T-helper 2 cell treated with Interferon-gamma antibody and Interleukin-4, amounts not matched to agents 5 μg/mL and 100 μg/mL, for 36 hours (primary cell): ENCODE data around the gene CIP2A.

Experiments used
- DNase-seq: peaks from one replicate; pipeline ENCODE4 v3.0.0; 2021; ENCODE audit warnings: low spot score
- H3K27ac Mint-ChIP-seq: one replicate; pipeline ENCODE4 v1.8.0; 2021; ENCODE audit warnings: mild to moderate bottlenecking, mixed read lengths
- H3K27me3 Mint-ChIP-seq: one replicate; pipeline ENCODE4 v1.8.0; 2021; ENCODE audit warnings: low read depth, mixed read lengths
- H3K36me3 Mint-ChIP-seq: one replicate; pipeline ENCODE4 v1.8.0; 2021; ENCODE audit warnings: low read depth, mixed read lengths
- H3K4me1 Mint-ChIP-seq: one replicate; pipeline ENCODE4 v1.8.0; 2021; ENCODE audit warnings: low read depth, mixed read lengths
- H3K4me3 Mint-ChIP-seq: one replicate; pipeline ENCODE4 v1.8.0; 2022; ENCODE audit warnings: mild to moderate bottlenecking, moderate library complexity, mixed read lengths
- H3K9me3 Mint-ChIP-seq: one replicate; pipeline ENCODE4 v1.8.0; 2021; ENCODE audit warnings: mixed read lengths

Gene CIP2A

GRCh38 chr3:108511490-108511889 is 77.7 kb downstream of the CIP2A start:
- no peak overlapping the region for H3K4me3 Mint-ChIP-seq

GRCh38 chr3:108511055-108511454 is 78.2 kb downstream of the CIP2A start:
- H3K27ac Mint-ChIP-seq: no peak overlapping the region
- no peaks in the 10 kb centered on the region for H3K36me3 Mint-ChIP-seq
- peaks cover 9% of the 10 kb centered on the region for H3K4me1 Mint-ChIP-seq
- no peaks in the 10 kb centered on the region for H3K9me3 Mint-ChIP-seq
- no peak overlapping the region for H3K4me3 Mint-ChIP-seq
- no peak for DNase-seq
- H3K27me3 Mint-ChIP-seq: peaks cover 5% of the 10 kb centered on the region

More at GRCh38 chr3:108511490-108511889, 77.7 kb downstream of the CIP2A start:
- DNase-seq: no peak
- no peak overlapping the region for H3K27ac Mint-ChIP-seq
- no peaks in the 10 kb centered on the region for H3K9me3 Mint-ChIP-seq
- no peaks in the 10 kb centered on the region for H3K36me3 Mint-ChIP-seq
- H3K27me3 Mint-ChIP-seq: peaks cover 5% of the 10 kb centered on the region
- peaks cover 6% of the 10 kb centered on the region for H3K4me1 Mint-ChIP-seq

- Mint-ChIP-seq H3K9me3 (no peaks in the 10 kb centered on the region), H3K36me3 (no peaks in the 10 kb centered on the region), H3K4me3 (no peak within 1 kb of the TSS), H3K27me3 (peaks cover 1% of the 10 kb centered on the region), H3K4me1 (peaks cover 15% of the 10 kb centered on the region), H3K27ac (no peak within 1 kb of the TSS)
- DNase-seq: no peak
Measured at GRCh38 chr3:108510496-108510895, 78.7 kb downstream of the CIP2A start, which contains the start of gene MYH15. MYH15 (minus strand) TSS chr3:108510596; CDS start chr3:108510530, 66 bp downstream.

GRCh38 chr3:108509871-108510270 is 79.4 kb downstream of the CIP2A start:
- no peaks in the 10 kb centered on the region for H3K9me3 Mint-ChIP-seq
- no peak overlapping the region for H3K27ac Mint-ChIP-seq
- H3K36me3 Mint-ChIP-seq: no peaks in the 10 kb centered on the region
- no peak overlapping the region for H3K4me3 Mint-ChIP-seq
- H3K4me1 Mint-ChIP-seq: peaks cover 16% of the 10 kb centered on the region
- no peak for DNase-seq
- no peaks in the 10 kb centered on the region for H3K27me3 Mint-ChIP-seq

GRCh38 chr3:108509263-108509662 is 80.0 kb downstream of the CIP2A start:
- H3K27ac Mint-ChIP-seq: no peak overlapping the region
- H3K36me3 Mint-ChIP-seq: no peaks in the 10 kb centered on the region
- H3K9me3 Mint-ChIP-seq: no peaks in the 10 kb centered on the region
- peaks cover 17% of the 10 kb centered on the region for H3K4me1 Mint-ChIP-seq
- no peak overlapping the region for H3K4me3 Mint-ChIP-seq
- H3K27me3 Mint-ChIP-seq: no peaks in the 10 kb centered on the region
- no peak for DNase-seq

- H3K27me3 Mint-ChIP-seq: no peaks in the 10 kb centered on the region
- no peak for DNase-seq
- peaks cover 14% of the 10 kb centered on the region for H3K4me1 Mint-ChIP-seq
- H3K9me3 Mint-ChIP-seq: no peaks in the 10 kb centered on the region
- no peaks in the 10 kb centered on the region for H3K36me3 Mint-ChIP-seq
- H3K27ac Mint-ChIP-seq: no peak overlapping the region
- no peak overlapping the region for H3K4me3 Mint-ChIP-seq
Measured at GRCh38 chr3:108507902-108508301, 81.3 kb downstream of the CIP2A start.

GRCh38 chr3:108505811-108506210 is 83.4 kb downstream of the CIP2A start:
- H3K27me3 Mint-ChIP-seq: peaks cover 1% of the 10 kb centered on the region
- no peak overlapping the region for H3K4me3 Mint-ChIP-seq
- H3K4me1 Mint-ChIP-seq: peaks cover 13% of the 10 kb centered on the region
- H3K36me3 Mint-ChIP-seq: no peaks in the 10 kb centered on the region
- no peak for DNase-seq
- no peaks in the 10 kb centered on the region for H3K9me3 Mint-ChIP-seq
- H3K27ac Mint-ChIP-seq: peak overlapping the region; percentile 46

- H3K4me3 Mint-ChIP-seq: no peak overlapping the region
- DNase-seq: no peak
- peaks cover 1% of the 10 kb centered on the region for H3K27me3 Mint-ChIP-seq
- peaks cover 13% of the 10 kb centered on the region for H3K4me1 Mint-ChIP-seq
- no peaks in the 10 kb centered on the region for H3K36me3 Mint-ChIP-seq
- no peaks in the 10 kb centered on the region for H3K9me3 Mint-ChIP-seq
- H3K27ac Mint-ChIP-seq: no peak overlapping the region
Measured at GRCh38 chr3:108503722-108504121, 85.5 kb downstream of the CIP2A start.

- H3K27me3 Mint-ChIP-seq: peaks cover 1% of the 10 kb centered on the region
- no peaks in the 10 kb centered on the region for H3K9me3 Mint-ChIP-seq
- no peaks in the 10 kb centered on the region for H3K36me3 Mint-ChIP-seq
- peaks cover 11% of the 10 kb centered on the region for H3K4me1 Mint-ChIP-seq
- no peak overlapping the region for H3K4me3 Mint-ChIP-seq
- H3K27ac Mint-ChIP-seq: no peak overlapping the region
- DNase-seq: no peak
Measured at GRCh38 chr3:108501535-108501934, 87.7 kb downstream of the CIP2A start.

GRCh38 chr3:108500728-108501127 is 88.5 kb downstream of the CIP2A start:
- peaks cover 5% of the 10 kb centered on the region for H3K4me1 Mint-ChIP-seq
- no peak for DNase-seq
- H3K36me3 Mint-ChIP-seq: no peaks in the 10 kb centered on the region
- no peak overlapping the region for H3K4me3 Mint-ChIP-seq
- no peaks in the 10 kb centered on the region for H3K9me3 Mint-ChIP-seq
- H3K27ac Mint-ChIP-seq: no peak overlapping the region
- peaks cover 1% of the 10 kb centered on the region for H3K27me3 Mint-ChIP-seq
